Measurements from ENCODE around the gene USP12. TPM values are rescaled to one million over a fixed set of nuclear protein-coding genes. Genes with fewer than 3 reads are reported as not detected.
"Not testable (repeated sequence)": the region's sequence is repeated elsewhere in the genome, so short reads cannot be mapped to it uniquely, and the experiment has no call there.

The USP12 gene
- total RNA-seq, 2 experiments from 2014 or later: 35.7 to 40.1 TPM

DNA sequence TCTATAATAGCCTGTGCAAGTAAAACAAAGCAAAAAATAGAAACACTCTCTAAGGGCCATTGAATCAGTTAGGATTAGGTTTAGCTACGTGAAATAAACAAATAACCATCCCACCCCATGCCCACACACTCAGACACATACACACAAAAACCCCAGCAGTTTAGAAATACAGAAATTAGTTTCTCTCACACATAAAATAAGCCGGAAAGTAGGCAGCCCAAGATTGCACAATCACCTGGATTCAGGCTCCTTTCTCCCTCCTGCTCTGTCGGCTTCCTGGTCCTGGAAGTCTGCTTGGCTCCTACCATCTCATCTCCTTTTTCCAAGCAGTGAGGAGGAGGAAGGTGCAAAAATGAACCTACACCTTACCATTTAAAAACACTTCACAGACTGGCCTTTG is 22.6 kb upstream of the USP12 start:
- no peak overlapping the region for H3K4me3 Mint-ChIP-seq
- POLR2A ChIA-PET: no interaction called here
- H3K27ac Mint-ChIP-seq: no peak overlapping the region
- TF ChIP-seq, protein P1, sequence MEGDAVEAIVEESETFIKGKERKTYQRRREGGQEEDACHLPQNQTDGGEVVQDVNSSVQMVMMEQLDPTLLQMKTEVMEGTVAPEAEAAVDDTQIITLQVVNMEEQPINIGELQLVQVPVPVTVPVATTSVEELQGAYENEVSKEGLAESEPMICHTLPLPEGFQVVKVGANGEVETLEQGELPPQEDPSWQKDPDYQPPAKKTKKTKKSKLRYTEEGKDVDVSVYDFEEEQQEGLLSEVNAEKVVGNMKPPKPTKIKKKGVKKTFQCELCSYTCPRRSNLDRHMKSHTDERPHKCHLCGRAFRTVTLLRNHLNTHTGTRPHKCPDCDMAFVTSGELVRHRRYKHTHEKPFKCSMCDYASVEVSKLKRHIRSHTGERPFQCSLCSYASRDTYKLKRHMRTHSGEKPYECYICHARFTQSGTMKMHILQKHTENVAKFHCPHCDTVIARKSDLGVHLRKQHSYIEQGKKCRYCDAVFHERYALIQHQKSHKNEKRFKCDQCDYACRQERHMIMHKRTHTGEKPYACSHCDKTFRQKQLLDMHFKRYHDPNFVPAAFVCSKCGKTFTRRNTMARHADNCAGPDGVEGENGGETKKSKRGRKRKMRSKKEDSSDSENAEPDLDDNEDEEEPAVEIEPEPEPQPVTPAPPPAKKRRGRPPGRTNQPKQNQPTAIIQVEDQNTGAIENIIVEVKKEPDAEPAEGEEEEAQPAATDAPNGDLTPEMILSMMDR (IDR thresholded peaks at IDR 0.05): no peak
- ATAC-seq (no peak), DNase-seq (no peak)
- CTCF ChIA-PET: interaction anchor here (0.9 kb wide), 1 partner anchor 78 kb away, joined by 4 read pairs; no protein-coding TSS in a partner anchor
- H3K27me3 Mint-ChIP-seq: peaks cover 17% of the 10 kb centered on the region
- peaks cover 10% of the 10 kb centered on the region for H3K4me1 Mint-ChIP-seq (ENCODE audit: low read depth)
- H3K9me3 Mint-ChIP-seq: peaks cover 3% of the 10 kb centered on the region
- H3K36me3 Mint-ChIP-seq (ENCODE audit: low read depth): peaks cover 3% of the 10 kb centered on the region
- intact Hi-C loops (cut with micrococcal nuclease): no loop called here

DNA sequence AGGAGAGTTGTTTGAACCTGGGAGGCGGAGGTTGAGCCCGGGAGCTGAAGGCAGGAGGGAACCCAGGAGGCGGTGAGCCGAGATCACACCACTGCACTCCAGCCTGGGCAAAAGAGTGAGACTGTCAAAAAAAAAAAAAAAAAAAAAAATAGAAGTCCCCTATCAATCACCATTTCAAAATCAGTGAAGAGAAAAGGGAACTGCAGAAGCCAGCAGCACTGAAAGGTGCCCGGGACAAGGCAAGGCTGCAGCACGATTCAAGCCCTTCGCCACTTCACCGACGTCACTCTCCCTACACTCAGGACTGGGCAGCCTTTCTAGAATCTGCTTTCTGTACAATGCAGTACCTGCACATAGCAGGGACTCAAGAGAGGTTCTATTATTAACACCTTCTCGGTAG is 21.9 kb upstream of the USP12 start:
- H3K4me3 Mint-ChIP-seq: no peak overlapping the region
- TF ChIP-seq, protein P1 (IDR thresholded peaks at IDR 0.05): no peak
- peaks cover 3% of the 10 kb centered on the region for H3K36me3 Mint-ChIP-seq (ENCODE audit: low read depth)
- POLR2A ChIA-PET: no interaction called here
- no peak for ATAC-seq
- no peak for DNase-seq
- peaks cover 3% of the 10 kb centered on the region for H3K9me3 Mint-ChIP-seq
- peaks cover 17% of the 10 kb centered on the region for H3K27me3 Mint-ChIP-seq
- intact Hi-C loops (cut with micrococcal nuclease): no loop called here
- H3K4me1 Mint-ChIP-seq (ENCODE audit: low read depth): peaks cover 10% of the 10 kb centered on the region
- no peak overlapping the region for H3K27ac Mint-ChIP-seq
- CTCF ChIA-PET: no interaction called here

DNA sequence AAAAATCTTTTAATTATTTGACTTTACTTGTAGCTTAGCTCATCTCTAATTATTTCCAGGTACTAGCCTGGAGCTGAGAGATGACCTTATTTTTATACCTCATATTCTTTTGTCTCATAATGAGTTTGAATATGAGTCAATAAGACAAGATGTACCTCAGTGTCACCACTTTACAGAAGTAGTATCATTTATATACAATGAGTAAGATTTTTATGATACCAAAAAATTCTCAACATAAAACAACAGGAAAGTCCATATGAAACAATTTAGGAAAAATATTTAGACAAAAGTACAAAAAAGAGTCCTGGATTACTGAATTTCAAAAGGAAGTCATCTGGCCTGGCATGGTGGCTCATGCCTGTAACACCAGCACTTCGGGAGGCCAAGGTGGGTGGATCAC is 21.4 kb upstream of the USP12 start:
- no peak overlapping the region for H3K27ac Mint-ChIP-seq
- no peak overlapping the region for H3K4me3 Mint-ChIP-seq
- peaks cover 10% of the 10 kb centered on the region for H3K4me1 Mint-ChIP-seq (ENCODE audit: low read depth)
- H3K27me3 Mint-ChIP-seq: peaks cover 16% of the 10 kb centered on the region
- H3K36me3 Mint-ChIP-seq (ENCODE audit: low read depth): peaks cover 3% of the 10 kb centered on the region
- CTCF ChIA-PET: no interaction called here
- no peak for DNase-seq
- H3K9me3 Mint-ChIP-seq: peaks cover 3% of the 10 kb centered on the region
- TF ChIP-seq, protein P1 (IDR thresholded peaks at IDR 0.05): no peak
- intact Hi-C loops (cut with micrococcal nuclease): no loop called here
- ATAC-seq: peak; percentile 55
- POLR2A ChIA-PET: no interaction called here

DNA sequence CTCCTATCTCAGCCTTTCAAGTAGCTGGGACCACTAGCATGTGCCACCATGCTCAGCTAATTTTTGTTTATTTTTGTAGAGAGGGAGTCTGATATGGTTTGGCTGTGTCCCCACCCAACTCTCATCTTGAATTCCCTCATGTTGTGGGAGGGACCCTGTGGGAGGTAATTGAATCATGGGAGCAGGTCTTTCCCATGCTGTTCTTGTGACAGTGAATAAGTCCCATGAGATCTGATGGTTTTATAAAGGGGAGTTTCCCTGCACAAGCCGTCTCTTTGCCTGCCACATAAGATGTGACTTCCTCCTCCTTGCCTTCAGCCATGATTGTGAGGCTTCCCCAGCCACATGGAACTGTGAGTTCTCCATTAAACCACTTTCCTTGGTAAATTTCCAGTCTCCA is 20.8 kb upstream of the USP12 start:
- H3K4me3 Mint-ChIP-seq; intact Hi-C loops (cut with micrococcal nuclease); H3K36me3 Mint-ChIP-seq (ENCODE audit: low read depth); DNase-seq; ATAC-seq; H3K9me3 Mint-ChIP-seq: not testable (repeated sequence)
- POLR2A ChIA-PET: interaction anchor here (0.8 kb wide), 1 partner anchor 48 kb away, joined by 3 read pairs; no protein-coding TSS in a partner anchor
- CTCF ChIA-PET: interaction anchor here (1.0 kb wide), 1 partner anchor 170 kb away, joined by 3 read pairs; no protein-coding TSS in a partner anchor
- Mint-ChIP-seq H3K27me3 (peaks cover 13% of the 10 kb centered on the region), H3K27ac (peak overlapping the region; percentile 28), H3K4me1 (ENCODE audit: low read depth) (peaks cover 10% of the 10 kb centered on the region)

DNA sequence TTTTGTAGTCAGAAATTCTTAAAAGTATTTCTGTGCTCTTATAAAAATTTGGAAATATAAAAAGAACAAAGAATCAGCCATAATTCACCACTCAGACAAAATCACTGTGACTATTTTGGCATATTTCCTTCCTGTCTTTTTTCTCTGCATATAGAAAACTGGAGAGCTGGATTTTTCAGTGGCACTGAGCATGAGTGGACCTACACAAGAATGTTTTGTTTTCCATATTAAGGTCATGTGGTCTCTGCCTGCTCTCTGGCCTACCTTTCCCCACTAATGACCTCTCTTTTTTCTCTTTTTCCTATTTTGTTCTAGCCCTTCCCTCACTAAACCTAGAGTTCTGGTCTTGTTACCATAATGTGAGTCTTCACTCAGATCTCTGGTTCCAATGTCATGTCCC is 17.6 kb upstream of the USP12 start:
- no peak for DNase-seq
- CTCF ChIA-PET: no interaction called here
- H3K9me3 Mint-ChIP-seq: no peaks in the 10 kb centered on the region
- H3K36me3 Mint-ChIP-seq (ENCODE audit: low read depth): no peaks in the 10 kb centered on the region
- H3K27me3 Mint-ChIP-seq: peaks cover 3% of the 10 kb centered on the region
- H3K4me1 Mint-ChIP-seq (ENCODE audit: low read depth): peaks cover 2% of the 10 kb centered on the region
- ATAC-seq: no peak
- TF ChIP-seq, protein P1 (IDR thresholded peaks at IDR 0.05): no peak
- no peak overlapping the region for H3K4me3 Mint-ChIP-seq
- intact Hi-C loops (cut with micrococcal nuclease): no loop called here
- H3K27ac Mint-ChIP-seq: no peak overlapping the region
- POLR2A ChIA-PET: interaction anchor here (0.6 kb wide), 1 partner anchor 136 kb away, joined by 3 read pairs; no protein-coding TSS in a partner anchor

DNA sequence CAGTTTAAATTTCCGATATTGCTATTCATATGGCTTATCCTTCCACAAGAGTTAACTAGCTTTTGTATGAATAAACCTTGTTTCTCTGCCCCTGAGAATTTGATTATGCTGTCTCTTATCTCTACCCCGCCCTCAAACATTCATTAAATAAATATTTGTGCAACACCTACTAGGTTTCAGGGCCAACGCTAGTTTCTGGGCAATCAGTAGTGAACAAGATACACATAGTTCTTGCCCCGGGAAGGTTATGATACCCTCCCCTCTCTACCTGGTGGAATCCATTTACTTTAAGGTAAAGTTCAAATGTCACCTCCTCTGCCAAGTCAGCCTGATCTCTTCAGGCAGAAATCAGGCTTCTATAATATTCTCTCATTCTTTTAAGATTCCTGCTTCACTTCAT is 16.6 kb upstream of the USP12 start:
- peaks cover 2% of the 10 kb centered on the region for H3K4me1 Mint-ChIP-seq (ENCODE audit: low read depth)
- H3K4me3 Mint-ChIP-seq: no peak overlapping the region
- H3K27me3 Mint-ChIP-seq: no peaks in the 10 kb centered on the region
- H3K27ac Mint-ChIP-seq: no peak overlapping the region
- CTCF ChIA-PET: no interaction called here
- H3K9me3 Mint-ChIP-seq: no peaks in the 10 kb centered on the region
- intact Hi-C loops (cut with micrococcal nuclease): no loop called here
- no peaks in the 10 kb centered on the region for H3K36me3 Mint-ChIP-seq (ENCODE audit: low read depth)
- ATAC-seq (no peak), DNase-seq (no peak)
- TF ChIP-seq, protein P1 (IDR thresholded peaks at IDR 0.05): no peak
- POLR2A ChIA-PET: no interaction called here
